Testis (tissue), 5 donors: ENCODE results near the gene KIT. TPM values are rescaled to one million over a fixed set of nuclear protein-coding genes. Genes with fewer than 3 reads are reported as not detected.

Experiments
- DNase-seq: peaks from one replicate; pipeline ENCODE4 v3.0.0-alpha.2; 2019
- H3K27ac ChIP-seq, 2 donors: fragments of 200-600 bp; sonication (generic); one replicate each; pipeline ENCODE4 v1.5.1; 2019
- H3K27me3 ChIP-seq: fragments of 200-600 bp; sonication (generic); one replicate; pipeline ENCODE4 v1.5.1; 2019
- H3K36me3 ChIP-seq: fragments of 200-600 bp; sonication (generic); one replicate; pipeline ENCODE4 v1.5.1; 2017; ENCODE audit warnings: low read depth; ENCODE audit errors: missing control alignments
- H3K4me1 ChIP-seq: fragments of 200-600 bp; sonication (generic); one replicate; pipeline ENCODE4 v1.5.1; 2019
- H3K4me3 ChIP-seq, 2 donors: fragments of 200-600 bp; sonication (generic); one replicate each; pipeline ENCODE4 v1.5.1; 2017 to 2019
- H3K9me3 ChIP-seq: fragments of 200-600 bp; sonication (generic); one replicate; pipeline ENCODE4 v1.5.1; 2017
- CTCF ChIP-seq, 3 experiments: fragments of 450-650 bp in 2 of 3; fragments of 200-600 bp in 1 of 3; sonication (generic) in 1 of 3; IDR thresholded peaks; one replicate each; pipeline ENCODE4 v1.5.1; 2016 to 2019; ENCODE audit warnings: antibody characterized with exemption in 3 of 3, mild to moderate bottlenecking in 2 of 3, moderate library complexity in 1 of 3
- POLR2A ChIP-seq: fragments of 450-650 bp; IDR thresholded peaks from one replicate; pipeline ENCODE4 v1.6.1; 2017; ENCODE audit warnings: antibody characterized with exemption, mild to moderate bottlenecking, moderate library complexity
- WGBS, 2 donors: methylation state at CpG; one replicate each; pipeline ENCODE4 v1.1.5; 2018; 5-methylcytosine and 5-hydroxymethylcytosine counted together
- intact Hi-C: fragments of 100-400 bp; cut with DNase I; formaldehyde crosslinking; loops from one replicate; pipeline ENCODE4 v1.15.1; 2023; ENCODE audit warnings: low total_unique reads
- long read RNA-seq, 2 donors: transcript quantifications; one replicate each; lab custom pipeline, GENCODE V29; 2026
- polyA plus RNA-seq: library from polyadenylated mRNA; stranded (reverse); fragments of 350-450 nt; fragmentation: Illumina TruSeq; extraction: RNeasy Lipid Tissue Mini Kit (QIAGEN cat#74804); gene quantifications from one replicate; pipeline ENCODE4 v1.2.3, GENCODE V29; 2014; ENCODE audit warnings: low read depth, low replicate concordance; ENCODE audit not compliant: insufficient read depth
- total RNA-seq, 2 donors: library from RNA; depleted of rRNA; stranded (reverse); fragments of >200 nt; gene quantifications; one replicate each; pipeline ENCODE4 v1.2.3, GENCODE V29; 2016

The KIT gene
- total RNA-seq (10 to 100 TPM; 10.6 to 15.2 TPM), polyA plus RNA-seq (10.7 TPM)
- long read RNA-seq, donor 1, full-length matches to known transcripts, result 8 of 8 reads
- long read RNA-seq, donor 1, partial matches to known transcripts, result 0 of 8 reads
- long read RNA-seq, donor 1, other reads (novel, unspliced or antisense), result 0 of 8 reads
- long read RNA-seq, donor 2, partial matches to known transcripts, result 0 of 5 reads
- long read RNA-seq, donor 2, other reads (novel, unspliced or antisense), result 0 of 5 reads

GRCh38 chr4:54657551-54658251 is at the start of gene KIT:
KIT (plus strand) TSS chr4:54657957; CDS start chr4:54658015, 58 bp downstream.
- Histone ChIP-seq H3K36me3 (no peaks in the 10 kb centered on the region), H3K4me1 (peaks cover 18% of the 10 kb centered on the region), H3K9me3 (no peaks in the 10 kb centered on the region), H3K4me3 (peak within 1 kb of the TSS; percentile 51 to 56), H3K27ac (peak within 1 kb of the TSS; percentile 0 to 29), H3K27me3 (no peaks in the 10 kb centered on the region)
- peak; percentile 55 for DNase-seq
- WGBS, 2 donors, result 0 to 3% methylated on average over 14 to 53 of the region's 72 CpGs
- intact Hi-C loops, result no loop called here
- TF ChIP-seq CTCF (IDR thresholded peaks at IDR 0.05), result no peak
- TF ChIP-seq POLR2A, result no peak

- TF ChIP-seq CTCF (IDR thresholded peaks at IDR 0.05), result no peak
- no peak for TF ChIP-seq POLR2A
- H3K4me3 ChIP-seq, result no peak overlapping the region
- no peak for DNase-seq
- no peaks in the 10 kb centered on the region for H3K9me3 ChIP-seq
- intact Hi-C loops, result no loop called here
- no peaks in the 10 kb centered on the region for H3K4me1 ChIP-seq
- H3K27me3 ChIP-seq, result no peaks in the 10 kb centered on the region
- H3K27ac ChIP-seq, result no peak overlapping the region
- no peaks in the 10 kb centered on the region for H3K36me3 ChIP-seq
- WGBS, 2 donors, result 94 to 96% methylated on average over 1 of the region's 1 CpG
Observed at GRCh38 chr4:54609310-54609709, 48.4 kb upstream of the KIT start.

- intact Hi-C loops, result no loop called here
- TF ChIP-seq POLR2A (no peak), CTCF (IDR thresholded peaks at IDR 0.05) (no peak)
- whole genome bisulfite sequencing, 2 donors, result 94% methylated on average over 4 of the region's 4 CpGs
Observed at GRCh38 chr4:54614149-54614548, 43.6 kb upstream of the KIT start.

GRCh38 chr4:54620773-54621172 is 37.0 kb upstream of the KIT start:
- Histone ChIP-seq H3K27ac (no peak overlapping the region), H3K4me3 (no peak overlapping the region), H3K9me3 (no peaks in the 10 kb centered on the region), H3K36me3 (no peaks in the 10 kb centered on the region), H3K27me3 (no peaks in the 10 kb centered on the region), H3K4me1 (peaks cover under 1% of the 10 kb centered on the region)
- TF ChIP-seq POLR2A (no peak), CTCF (IDR thresholded peaks at IDR 0.05) (no peak)
- DNase-seq, result no peak
- intact Hi-C loops, result no loop called here
- WGBS, 2 donors, result 94 to 95% methylated on average over 3 of the region's 3 CpGs

More at GRCh38 chr4:54614149-54614548, 43.6 kb upstream of the KIT start:
- no peaks in the 10 kb centered on the region for H3K9me3 ChIP-seq
- H3K4me1 ChIP-seq, result no peaks in the 10 kb centered on the region
- no peak for DNase-seq
- H3K4me3 ChIP-seq, result no peak overlapping the region
- H3K27me3 ChIP-seq, result no peaks in the 10 kb centered on the region
- H3K36me3 ChIP-seq, result no peaks in the 10 kb centered on the region
- H3K27ac ChIP-seq, result no peak overlapping the region
